Measurements from ENCODE around the gene TNFRSF14.
"Not testable (repeated sequence)": the region's sequence is repeated elsewhere in the genome, so short reads cannot be mapped to it uniquely, and the experiment has no call there.

The TNFRSF14 gene

GRCh38 chr1:2567083-2567679 is 11.0 kb downstream of the TNFRSF14 start:
- TF ChIP-seq, protein P1, sequence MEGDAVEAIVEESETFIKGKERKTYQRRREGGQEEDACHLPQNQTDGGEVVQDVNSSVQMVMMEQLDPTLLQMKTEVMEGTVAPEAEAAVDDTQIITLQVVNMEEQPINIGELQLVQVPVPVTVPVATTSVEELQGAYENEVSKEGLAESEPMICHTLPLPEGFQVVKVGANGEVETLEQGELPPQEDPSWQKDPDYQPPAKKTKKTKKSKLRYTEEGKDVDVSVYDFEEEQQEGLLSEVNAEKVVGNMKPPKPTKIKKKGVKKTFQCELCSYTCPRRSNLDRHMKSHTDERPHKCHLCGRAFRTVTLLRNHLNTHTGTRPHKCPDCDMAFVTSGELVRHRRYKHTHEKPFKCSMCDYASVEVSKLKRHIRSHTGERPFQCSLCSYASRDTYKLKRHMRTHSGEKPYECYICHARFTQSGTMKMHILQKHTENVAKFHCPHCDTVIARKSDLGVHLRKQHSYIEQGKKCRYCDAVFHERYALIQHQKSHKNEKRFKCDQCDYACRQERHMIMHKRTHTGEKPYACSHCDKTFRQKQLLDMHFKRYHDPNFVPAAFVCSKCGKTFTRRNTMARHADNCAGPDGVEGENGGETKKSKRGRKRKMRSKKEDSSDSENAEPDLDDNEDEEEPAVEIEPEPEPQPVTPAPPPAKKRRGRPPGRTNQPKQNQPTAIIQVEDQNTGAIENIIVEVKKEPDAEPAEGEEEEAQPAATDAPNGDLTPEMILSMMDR (IDR thresholded peaks at IDR 0.05; ENCODE audit: extremely low read depth, insufficient read depth, missing control alignments), result no peak
- in situ Hi-C loops (cut with MboI; ENCODE audit: low pct_unique_long_range_greater_than_20kb, low sequenced_read_pairs, unreplicated experiment), result no loop called here
- no peak for DNase-seq (ENCODE audit: low spot score)

GRCh38 chr1:2568187-2568816 is 12.1 kb downstream of the TNFRSF14 start:
- in situ Hi-C loops (cut with MboI; ENCODE audit: low pct_unique_long_range_greater_than_20kb, low sequenced_read_pairs, unreplicated experiment); DNase-seq (ENCODE audit: low spot score): not testable (repeated sequence)

DNA sequence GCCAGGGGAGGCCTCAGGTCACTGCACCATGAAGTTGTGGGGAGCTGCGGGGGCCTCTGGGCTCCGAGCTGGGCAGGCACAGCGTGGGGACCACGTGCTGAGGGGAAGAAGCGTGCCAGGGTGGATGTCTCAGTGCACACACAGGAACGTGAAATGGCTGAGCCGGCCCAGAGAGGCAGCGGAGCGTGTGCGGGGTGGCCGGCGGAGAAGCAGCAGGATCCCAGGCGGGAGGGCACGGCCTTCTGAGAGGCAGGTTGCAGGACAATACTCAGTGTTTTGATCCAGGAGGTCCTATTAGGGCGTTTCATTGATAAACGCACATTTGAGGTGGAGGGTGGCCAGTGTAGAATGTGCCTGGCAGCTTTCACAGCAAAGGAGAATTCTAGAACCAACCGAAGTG is 12.9 kb downstream of the TNFRSF14 start:
- TF ChIP-seq, protein P1 (IDR thresholded peaks at IDR 0.05; ENCODE audit: extremely low read depth, insufficient read depth, missing control alignments), result no peak
- in situ Hi-C loops (cut with MboI; ENCODE audit: low pct_unique_long_range_greater_than_20kb, low sequenced_read_pairs, unreplicated experiment), result no loop called here

GRCh38 chr1:2569703-2570102 is 13.5 kb downstream of the TNFRSF14 start:
- DNase-seq (ENCODE audit: low spot score); in situ Hi-C loops (cut with MboI; ENCODE audit: low pct_unique_long_range_greater_than_20kb, low sequenced_read_pairs, unreplicated experiment): not testable (repeated sequence)

More for the DNA sequence above, 12.9 kb downstream of the TNFRSF14 start:
- no peak for DNase-seq (ENCODE audit: low spot score)

- in situ Hi-C loops (cut with MboI; ENCODE audit: low pct_unique_long_range_greater_than_20kb, low sequenced_read_pairs, unreplicated experiment), result no loop called here
These were observed 14.2 kb downstream of the TNFRSF14 start for GRCh38 chr1:2570332-2570731.

DNA sequence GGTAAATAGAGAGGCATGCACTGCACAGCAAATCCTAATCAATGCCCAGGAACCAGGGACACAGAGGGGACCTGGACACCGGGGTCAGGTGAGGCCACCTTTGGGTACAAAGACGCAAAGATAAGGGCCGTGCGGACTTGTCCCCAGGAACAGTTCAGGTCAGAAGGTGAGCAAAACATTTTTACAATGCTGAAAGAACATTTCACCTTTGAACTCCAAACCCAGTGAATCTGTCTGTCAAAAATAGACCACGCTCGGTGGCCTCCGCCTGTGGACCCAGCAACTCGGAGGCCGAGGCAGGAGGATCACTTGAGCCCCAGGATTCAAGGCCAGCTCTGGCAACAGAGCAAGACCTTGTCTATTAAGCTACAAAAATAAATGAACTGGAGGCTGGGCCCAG is 15.2 kb downstream of the TNFRSF14 start:
- TF ChIP-seq, protein P1 (IDR thresholded peaks at IDR 0.05; ENCODE audit: extremely low read depth, insufficient read depth, missing control alignments), result no peak
- no peak for DNase-seq (ENCODE audit: low spot score)
- in situ Hi-C loops (cut with MboI; ENCODE audit: low pct_unique_long_range_greater_than_20kb, low sequenced_read_pairs, unreplicated experiment), result no loop called here

More at GRCh38 chr1:2570332-2570731, 14.2 kb downstream of the TNFRSF14 start:
- TF ChIP-seq, protein P1 (IDR thresholded peaks at IDR 0.05; ENCODE audit: extremely low read depth, insufficient read depth, missing control alignments), result no peak
- DNase-seq (ENCODE audit: low spot score), result no peak

GRCh38 chr1:2573250-2573920 is 17.2 kb downstream of the TNFRSF14 start:
- TF ChIP-seq, protein P1 (IDR thresholded peaks at IDR 0.05; ENCODE audit: extremely low read depth, insufficient read depth, missing control alignments), result no peak
- no peak for DNase-seq (ENCODE audit: low spot score)
- in situ Hi-C loops (cut with MboI; ENCODE audit: low pct_unique_long_range_greater_than_20kb, low sequenced_read_pairs, unreplicated experiment), result no loop called here

All from GM13977 (cell line).